C1 segment of cervical spinal cord (tissue), 14 donors: Measurements from ENCODE around the gene NQO2.

Source experiments
- DNase-seq, 14 donors: peaks; one replicate each; lab custom pipeline; 2025; lab: John Stamatoyannopoulos, UW

NQO2 gene, protein sequence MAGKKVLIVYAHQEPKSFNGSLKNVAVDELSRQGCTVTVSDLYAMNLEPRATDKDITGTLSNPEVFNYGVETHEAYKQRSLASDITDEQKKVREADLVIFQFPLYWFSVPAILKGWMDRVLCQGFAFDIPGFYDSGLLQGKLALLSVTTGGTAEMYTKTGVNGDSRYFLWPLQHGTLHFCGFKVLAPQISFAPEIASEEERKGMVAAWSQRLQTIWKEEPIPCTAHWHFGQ

DNA sequence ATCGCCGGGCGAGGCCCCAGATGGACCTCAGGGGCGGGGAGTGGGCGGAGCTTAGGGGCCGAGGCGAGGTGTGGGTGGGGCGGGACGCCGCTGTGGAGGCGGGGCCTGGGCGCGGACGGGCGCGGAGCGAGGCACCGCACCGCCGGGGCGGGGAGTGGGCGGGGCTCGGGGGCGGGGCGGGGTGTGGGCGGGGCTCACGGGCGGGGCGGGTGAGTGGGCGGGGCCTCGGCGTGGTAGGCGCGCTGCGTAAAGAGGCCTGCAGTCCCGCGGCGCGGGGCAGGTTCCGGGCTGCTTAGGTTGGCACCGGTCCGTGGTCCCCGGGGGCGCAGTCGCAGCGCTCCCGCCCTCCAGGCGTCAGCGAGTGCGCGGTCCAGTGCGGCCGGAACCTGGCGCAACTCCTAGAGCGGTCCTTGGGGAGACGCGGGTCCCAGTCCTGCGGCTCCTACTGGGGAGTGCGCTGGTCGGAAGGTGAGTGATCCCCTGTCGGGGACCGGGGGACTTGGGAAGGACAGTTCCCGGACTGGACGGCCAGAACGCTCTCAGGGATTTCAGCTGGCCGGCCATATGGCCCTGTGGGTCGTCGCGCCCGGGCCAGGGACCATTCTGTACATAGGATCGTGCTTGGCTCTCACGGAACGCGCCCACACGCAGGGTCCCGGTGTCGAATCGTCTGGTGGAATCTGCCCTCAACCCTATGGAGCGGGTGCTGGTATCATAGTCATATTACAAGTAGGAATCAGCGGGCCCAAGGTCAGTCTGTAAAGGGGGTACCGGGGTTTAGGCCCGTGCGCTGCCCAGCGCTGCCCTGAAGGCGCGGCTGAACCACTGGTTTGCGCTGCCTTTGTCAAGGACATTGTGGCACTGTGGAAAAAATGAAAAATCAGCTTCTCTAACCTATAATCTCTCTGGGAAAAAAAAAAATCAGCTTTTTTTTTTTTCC is at the start of gene NQO2:
TSS of gene NQO2 (plus strand) at position 277 of the 940 bp plus-strand sequence. CDS start 6,659 bp downstream, outside the sequence.
- peak in 13 of 14 donors; percentile 46 to 91 (median 87) for DNase-seq

DNA sequence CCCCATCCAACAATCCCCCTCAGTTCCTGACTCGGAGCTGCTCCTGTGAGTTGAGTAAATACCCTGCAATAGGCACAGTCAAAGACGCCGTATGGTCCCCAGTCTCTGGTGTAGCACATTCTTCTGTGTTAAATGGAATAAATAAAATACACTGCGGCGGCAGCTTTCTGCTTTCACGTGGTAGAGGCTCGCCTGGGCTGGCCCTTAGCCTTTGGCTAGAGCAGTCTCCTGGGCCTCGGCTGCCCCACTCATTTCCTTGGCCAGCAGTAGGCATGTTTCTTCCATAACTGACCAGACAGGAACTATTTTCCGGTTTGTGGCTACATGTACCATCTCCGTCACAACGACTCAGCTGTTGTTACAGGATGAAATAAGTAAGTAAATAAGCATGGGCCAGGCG is 49.0 kb upstream of the NQO2 start:
- no peak for DNase-seq

DNA sequence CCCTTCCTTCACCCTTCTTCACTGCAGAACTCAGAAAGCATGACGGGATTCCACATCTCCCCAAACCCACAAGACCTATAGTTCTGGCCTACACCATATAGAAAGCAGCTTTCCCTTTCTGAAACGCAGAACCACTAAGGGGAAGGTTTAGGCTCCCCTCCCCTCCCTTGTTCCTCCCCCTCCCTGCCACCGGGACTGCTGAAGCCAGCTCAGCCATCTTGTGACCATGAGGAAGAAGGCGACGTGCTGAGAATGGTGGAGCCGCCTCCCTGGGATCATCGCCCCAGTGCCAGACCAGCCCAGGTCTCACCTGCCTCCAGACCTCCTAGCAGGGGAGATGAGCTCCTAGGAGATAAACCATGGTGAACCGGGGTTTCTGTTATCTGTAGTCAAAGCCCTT is 48.0 kb upstream of the NQO2 start:
- DNase-seq: peak in 5 of 14 donors; percentile 13 to 53 (median 22)

DNA sequence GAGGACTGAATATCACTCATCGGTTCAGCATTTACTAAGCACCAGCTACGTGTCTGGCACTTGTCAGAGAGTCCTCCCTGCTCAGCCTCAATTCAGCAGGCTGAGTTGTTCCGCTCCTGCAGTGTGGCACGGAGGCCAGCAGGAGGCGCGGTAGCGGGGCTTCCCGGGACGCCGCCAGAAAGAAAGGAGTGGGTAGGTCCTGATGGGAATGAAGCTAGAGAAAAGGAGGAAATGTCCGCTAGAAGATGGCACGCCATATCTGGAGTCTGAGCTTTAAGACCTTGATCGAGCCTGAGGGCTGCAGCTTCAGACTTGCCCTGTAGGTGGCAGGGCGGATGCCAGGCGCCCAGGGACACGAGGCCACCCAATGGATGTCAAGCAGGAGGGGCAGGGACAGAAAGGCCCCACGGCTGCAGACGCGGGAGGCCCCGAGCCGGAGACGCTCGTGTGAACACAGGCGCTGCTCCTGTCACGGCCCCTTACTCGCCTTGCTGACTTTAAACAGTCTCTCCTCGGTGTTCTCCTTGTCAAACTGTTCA is 47.1 kb upstream of the NQO2 start:
- DNase-seq: peak in 13 of 14 donors; percentile 34 to 89 (median 64)

DNA sequence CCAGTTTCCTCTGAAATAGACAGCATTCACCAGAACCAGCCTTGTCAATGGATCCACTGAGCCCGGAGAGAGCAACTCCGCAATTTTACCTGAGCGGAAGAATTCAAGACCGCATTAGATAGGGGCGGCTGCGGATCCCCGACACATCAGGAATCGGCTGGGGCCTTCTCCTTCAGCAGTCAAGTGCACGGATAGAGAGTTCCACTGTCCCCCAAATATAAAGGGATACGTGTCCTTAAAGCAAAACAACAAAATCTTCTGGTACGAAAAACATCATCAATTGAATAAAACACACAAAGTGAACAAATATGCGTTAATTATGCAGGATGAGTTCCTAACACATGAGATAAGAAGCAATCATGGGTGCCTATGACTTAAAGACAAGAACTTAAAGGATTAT is 46.6 kb upstream of the NQO2 start:
- DNase-seq: no peak

DNA sequence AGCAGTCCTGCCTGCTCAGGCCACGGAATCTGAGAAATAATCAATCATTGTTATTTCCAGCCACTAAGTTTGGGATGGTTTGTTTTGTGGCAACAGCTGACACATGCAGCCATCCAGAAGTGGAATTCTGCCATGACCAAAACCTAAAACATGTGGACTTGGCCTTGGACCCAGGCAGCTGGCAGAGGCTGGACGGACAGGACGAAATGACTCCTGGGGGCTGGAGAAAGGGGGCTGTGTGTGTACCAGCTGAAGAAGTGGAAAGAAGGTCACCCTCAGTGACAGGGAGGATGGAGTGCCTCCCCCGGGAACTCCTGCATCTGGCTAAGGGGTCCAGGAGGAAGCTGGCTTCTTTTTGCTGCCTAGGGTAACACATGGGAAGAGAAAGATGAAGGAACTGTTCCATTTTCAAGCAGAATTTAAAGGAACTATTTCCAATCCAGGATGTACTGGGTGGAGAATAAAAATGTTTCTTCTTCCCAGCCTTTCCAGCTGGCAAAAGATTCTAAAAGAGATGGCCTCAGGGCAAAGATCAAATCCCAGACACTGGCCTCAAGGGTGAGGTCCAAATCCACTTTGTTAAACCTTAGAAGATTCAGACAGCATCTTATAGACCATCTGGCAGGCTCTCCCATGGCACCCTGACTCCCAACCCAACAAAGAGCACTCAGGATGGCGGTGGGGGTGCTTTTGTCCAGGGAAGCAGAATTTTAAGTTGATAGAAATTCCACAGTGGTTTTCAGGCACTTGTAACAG is 42.6 kb upstream of the NQO2 start:
- DNase-seq: no peak

DNA sequence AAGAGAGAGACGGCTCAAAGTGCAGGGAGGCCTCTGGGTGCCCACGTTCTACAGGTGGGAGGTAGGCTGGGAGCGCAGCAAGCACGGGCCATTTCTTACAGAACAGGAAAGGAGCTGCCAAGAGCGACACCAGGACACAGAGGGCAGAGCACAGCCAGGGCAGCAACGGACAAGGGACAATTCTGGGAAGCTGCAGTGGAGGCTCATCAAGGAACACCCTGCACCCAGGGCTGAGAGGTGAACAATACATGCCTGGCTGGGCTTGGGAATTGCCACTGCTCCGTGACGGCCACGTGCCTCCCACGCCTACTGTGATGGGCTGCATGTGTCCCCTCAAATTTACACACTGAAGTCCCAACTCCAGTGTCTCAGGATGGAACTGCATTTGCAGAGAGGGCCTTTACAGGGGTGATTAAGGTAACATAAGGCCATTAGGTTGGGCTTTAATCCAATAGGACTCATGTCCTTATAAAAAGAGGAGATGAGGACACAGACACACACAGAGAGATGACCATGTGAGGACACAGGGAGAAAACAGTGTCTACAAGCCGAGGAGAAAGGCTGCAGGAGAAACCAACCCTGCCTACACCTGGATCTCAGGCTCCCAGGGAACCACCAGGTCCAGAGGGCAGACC is 41.9 kb upstream of the NQO2 start:
- DNase-seq: peak in 1 of 14 donors; percentile 40

DNA sequence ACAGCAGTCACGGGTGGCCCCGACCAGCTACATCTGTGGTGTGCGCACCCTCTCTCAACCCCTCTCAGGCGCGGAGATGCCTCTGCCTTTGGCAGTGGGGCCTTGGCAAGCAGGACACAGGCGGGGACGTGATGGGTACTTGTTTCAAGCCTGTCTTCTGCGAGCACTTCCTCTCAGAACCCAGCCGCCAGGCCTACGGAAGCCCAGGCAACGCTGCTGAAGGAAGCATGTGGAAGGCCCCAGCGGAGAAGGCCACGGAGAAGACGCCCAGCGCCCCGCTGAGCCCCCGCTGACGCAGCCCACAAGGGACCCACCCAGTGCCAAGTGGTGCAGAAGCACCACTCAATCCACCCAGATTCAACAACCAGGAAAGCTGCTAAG is 41.4 kb upstream of the NQO2 start:
- DNase-seq: peak in 6 of 14 donors; percentile 11 to 36 (median 24)

DNA sequence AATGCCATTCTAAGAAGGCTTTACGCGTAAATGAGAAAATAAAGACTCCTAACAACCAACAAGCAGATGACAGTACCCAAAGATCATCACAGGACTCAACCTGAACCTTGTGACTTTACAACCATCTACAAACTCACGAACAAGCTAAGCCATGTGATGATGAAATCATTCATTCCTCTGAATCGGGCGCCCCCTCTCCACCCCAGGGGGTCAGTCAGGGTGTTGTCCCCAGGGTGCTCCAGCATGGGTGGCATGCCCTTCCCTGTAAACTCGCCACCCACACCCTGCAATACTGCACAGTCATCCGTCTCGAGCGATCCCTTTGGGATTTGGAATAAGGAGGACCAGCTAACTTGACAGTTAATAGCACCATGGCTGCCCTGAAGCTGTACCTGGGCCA is 40.9 kb upstream of the NQO2 start:
- no peak for DNase-seq

DNA sequence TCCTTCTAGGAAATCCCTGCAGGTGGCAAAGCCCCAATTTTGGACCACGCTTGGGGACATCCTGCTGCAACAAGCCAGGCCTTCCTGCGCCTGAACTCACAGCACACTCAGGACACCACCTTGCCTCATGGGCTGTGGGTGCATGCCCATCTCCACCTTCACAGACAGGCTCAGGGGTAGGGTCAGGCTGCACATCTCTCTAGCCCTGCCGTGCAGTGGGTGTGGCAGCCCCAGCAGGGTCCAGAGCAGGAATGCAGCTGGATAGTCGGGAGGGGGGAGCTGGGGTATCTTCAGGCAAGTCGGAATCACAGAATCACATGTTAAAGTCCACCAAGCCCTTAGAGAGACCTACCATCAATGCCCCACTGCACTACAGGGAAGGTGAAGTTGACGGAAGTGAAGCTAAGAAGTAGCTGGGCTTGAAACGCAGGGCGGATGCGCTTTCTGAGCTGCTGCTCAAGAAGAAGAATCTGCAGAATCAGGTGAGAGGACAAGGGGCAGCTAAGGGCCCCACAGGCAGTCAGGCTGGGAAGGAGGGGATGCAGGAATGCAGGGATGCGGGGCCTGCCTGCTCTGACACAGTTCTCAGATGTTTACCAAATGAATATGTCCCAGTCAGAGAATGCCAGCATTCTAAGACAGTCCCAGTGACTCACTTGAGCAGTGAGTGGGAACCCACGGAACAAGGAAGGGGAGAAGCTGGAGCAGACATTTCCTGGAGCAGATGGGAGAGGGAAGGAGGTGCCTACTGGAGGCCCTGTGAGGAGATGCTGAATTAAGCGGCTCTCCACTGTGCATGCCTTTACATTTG is 39.6 kb upstream of the NQO2 start:
- DNase-seq: peak in 1 of 14 donors; percentile 14

DNA sequence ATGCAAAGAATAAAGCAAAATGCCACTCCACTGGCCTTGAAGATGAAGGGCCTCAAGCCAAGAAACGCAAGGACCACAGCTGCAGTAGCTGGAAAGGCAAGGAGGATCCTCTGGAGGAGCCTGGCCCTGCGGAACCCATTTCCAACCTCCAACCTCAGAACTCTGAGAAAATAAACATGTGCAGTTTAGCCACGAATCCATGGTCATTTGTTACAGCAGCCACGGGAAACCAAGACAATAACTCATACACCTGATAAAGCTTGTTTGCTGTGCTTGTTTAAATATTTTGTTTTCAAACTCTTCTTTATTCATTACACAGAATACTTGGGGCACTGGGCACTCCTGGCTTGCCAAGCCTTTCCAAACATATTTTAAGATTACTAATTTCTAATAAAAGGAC is 38.8 kb upstream of the NQO2 start:
- no peak for DNase-seq

DNA sequence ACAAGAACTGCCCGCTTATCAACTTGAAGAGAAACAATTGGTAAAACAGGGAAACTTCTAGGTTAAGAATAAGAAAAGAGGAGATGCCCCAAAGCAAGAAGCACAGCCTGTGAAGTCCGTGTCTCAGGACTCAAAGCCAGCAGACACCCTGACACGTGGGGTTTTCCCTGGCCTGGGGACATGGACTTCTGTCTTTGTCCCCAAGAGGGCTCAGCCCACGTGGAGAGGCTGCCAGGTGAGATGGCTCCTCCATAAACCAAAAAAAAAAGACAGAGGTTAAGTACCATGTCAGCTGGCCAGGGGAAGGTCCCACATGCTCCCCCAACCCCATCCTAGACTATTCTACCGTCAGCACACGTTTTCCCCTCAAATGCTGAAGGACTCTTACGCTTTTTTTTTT is 38.2 kb upstream of the NQO2 start:
- no peak for DNase-seq

DNA sequence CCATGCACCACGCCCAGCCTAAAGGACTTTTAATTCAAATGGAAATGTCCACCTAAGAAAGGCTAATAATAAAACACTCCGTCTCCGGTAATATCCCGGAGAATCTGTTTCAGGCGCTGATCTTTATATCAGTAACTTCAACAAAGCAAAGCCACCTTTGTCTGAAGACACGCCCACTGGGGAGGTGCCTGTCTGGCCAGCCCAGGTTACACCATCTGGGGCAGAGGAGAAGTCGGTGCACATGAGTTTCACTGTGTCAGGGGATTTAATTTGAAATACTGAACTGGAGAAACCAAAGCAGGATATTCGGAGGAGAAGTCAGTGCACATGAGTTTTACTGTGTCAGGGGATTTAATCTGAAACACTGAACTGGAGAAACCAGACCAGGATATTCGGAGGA is 37.7 kb upstream of the NQO2 start:
- no peak for DNase-seq

DNA sequence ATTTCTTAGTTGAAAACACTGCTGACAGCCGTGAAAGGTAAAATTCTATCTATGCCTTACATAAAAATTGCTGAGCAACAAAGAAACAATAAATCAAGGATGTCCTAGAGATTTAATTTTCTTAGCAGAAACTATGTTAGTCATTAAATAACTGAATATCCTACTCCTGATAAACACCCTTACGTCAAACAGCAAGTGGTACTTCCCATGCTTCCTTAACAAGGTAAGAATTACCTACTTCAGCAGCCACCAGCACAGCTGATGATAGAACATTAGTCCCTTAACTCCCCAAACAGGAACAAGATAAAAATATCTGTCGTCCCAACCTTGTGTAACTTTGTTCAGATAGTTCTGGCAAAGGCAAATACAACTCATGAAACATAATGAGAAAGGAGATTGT is 37.1 kb upstream of the NQO2 start:
- no peak for DNase-seq

DNA sequence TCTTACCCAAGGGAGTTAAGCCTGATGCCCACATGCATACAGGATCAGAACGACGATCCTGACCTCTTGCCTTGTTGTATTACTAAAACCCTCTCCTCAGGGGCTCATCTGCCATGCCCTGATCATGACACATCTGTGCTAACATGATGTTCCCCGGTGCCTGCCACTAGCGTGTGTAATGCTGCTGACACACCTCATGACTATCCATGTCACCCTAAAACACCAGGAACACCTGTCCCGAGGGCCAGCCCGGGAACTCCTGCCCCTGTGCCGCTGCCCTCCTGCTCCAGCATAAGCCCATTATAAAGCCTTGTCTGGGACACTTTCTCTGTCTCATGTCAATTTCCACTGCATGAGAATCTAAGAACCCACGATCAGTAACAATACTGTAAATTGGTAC is 35.9 kb upstream of the NQO2 start:
- DNase-seq: no peak

DNA sequence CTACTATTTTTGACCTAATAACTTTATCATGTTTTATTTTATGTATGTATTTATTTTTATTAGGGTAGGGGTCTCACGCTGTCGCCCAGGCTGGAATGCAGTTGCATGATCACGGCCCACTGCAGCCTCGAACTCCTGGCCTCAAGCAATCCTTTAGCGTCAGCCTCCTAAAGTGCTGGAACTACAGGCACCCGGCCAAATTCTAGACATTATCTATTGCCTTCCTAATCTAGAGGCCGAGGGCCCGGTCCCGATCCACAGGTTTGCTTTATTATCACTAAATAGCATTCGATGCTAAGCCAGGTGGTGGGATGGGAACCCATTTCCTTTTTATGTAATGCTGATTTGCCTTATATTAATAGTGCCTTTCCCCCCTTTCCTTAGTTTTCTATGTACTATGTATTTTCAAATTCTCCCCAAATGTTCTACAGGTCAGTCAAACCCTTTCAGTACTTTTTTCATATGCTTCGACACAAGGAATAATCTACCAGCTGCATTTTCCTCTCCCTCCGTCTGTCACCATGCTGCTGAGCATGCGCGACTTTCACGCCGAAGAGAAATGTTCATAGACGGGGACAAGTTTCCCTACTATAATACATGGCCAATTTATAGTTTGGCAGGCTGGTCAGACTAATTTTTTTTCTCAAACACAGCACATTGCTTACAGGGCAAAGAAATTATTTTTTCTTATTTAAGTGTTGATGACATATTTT is 34.7 kb upstream of the NQO2 start:
- no peak for DNase-seq

DNA sequence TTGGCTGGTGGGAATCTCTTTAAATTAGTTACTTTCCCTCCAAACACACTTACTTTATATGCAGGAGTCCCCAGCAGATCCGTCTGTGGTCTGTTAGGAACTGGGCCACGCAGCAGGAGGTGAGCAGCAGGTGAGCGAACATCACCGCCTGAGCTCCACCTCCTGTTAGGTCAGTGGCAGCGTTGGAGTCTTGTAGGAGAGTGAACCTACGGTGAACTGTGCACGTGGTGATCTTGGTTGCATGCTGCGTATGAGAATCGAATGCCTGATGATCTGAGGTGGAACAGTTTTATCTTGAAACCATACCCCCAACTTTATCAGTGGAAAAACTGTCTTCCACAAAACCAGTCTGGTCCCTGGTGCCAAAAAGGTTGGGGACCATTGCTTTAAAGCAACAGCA is 33.3 kb upstream of the NQO2 start:
- peak in 1 of 14 donors; percentile 14 for DNase-seq

DNA sequence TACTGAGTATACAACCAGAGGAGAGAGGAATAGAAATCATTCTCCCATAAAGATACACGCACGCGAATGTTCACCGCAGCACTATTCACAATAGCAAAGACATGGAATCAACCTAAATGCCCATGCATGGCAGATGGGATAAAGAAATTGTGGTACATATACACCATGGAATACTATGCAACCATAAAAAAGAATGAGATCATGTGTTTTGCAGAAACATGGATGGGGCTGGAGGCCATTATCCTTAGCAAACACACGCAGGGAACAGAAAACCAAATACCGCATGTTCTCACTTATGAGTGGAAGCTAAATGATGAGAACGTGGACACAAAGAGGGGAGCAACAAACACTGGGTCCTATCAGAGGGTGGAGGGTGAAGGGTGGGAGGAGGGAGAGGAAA is 31.8 kb upstream of the NQO2 start:
- no peak for DNase-seq

DNA sequence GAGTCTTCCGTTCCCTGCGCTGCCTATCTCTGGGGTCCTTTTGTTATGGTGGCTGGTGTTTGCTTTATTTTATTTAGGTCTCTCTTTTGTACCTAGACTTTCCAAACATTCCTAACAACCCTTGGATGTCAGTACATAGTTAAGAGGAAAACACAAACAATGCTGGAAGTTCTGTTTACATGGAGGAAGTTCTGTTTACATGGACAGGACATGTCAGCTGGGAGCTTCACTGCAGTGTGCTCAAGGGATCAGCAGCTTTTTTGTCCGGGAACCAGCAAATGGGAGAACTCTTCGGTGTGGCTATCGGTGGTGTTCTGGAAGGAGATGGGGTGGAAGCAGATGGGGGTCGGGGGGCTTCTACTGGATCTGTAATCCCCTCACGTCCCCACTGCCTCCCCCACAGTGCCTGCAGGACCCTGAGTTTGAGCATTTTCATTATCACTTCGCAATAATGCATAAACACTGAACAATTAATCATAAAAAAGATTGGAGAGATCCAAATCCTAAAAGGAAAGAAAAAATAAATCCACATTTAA is 31.0 kb upstream of the NQO2 start:
- peak in 1 of 14 donors; percentile 12 for DNase-seq

DNA sequence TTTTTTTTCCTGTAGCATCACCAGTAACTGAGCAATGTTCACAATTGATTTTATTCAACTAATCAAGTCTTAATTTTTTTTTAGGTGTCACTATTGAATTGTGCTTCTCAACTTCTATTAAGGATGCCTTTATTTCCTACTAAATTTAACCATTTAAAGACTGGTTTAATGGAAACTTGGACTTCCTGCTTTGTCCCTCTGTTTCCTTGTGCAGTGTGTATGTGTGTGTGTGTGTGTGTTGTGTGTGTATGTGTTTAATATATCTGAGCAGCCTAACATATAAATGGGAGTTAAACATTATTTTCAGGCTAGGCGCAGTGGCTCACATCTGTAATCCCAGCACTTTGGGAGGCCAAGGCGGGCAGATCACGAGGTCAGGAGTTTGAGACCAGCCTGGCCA is 30.1 kb upstream of the NQO2 start:
- DNase-seq: no peak
